GM20000 (cell line): ENCODE results near the gene ATAD3C.
"Not testable (repeated sequence)": the region's sequence is repeated elsewhere in the genome, so short reads cannot be mapped to it uniquely, and the experiment has no call there.

ENCODE experiments used
- DNase-seq: peaks from one replicate; pipeline ENCODE4 v3.0.0; 2012; ENCODE audit warnings: low spot score
- CTCF ChIP-seq: IDR thresholded peaks from 2 replicates; pipeline ENCODE4 v1.5.1; 2012; ENCODE audit warnings: mild to moderate bottlenecking, control low read depth; ENCODE audit errors: extremely low read depth, missing control alignments

The ATAD3C gene

DNA sequence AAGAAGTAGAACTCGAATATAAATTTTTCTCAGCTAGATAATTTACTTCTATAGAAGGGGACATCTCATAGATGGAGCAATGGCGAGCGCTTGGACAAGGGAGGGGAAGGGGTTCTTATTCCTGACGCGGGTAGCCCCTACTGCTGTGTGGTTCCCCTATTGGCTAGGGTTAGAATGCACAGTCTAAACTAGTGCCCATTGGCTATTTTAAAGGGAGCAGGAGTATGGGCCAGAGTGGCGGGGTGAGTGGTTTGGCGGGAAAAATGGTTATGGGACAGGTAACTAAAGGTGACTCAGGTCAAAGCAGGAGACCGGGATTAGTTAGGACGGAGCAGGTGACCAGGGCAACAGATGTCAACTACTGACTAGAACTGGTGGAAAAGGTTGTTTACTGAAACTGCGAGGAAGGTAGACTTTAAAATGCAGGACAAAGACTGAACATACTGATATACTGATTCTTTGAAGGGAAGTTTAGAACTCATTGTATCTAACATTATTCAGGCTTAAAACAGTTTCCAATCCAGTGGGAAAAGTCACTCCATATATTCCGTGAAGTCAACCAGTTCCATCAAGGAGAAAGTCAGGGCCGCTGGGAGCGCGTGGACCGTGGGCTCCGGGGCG is 61.5 kb downstream of the ATAD3C start:
- no peak for TF ChIP-seq CTCF
- DNase-seq, result peak; percentile 21

DNA sequence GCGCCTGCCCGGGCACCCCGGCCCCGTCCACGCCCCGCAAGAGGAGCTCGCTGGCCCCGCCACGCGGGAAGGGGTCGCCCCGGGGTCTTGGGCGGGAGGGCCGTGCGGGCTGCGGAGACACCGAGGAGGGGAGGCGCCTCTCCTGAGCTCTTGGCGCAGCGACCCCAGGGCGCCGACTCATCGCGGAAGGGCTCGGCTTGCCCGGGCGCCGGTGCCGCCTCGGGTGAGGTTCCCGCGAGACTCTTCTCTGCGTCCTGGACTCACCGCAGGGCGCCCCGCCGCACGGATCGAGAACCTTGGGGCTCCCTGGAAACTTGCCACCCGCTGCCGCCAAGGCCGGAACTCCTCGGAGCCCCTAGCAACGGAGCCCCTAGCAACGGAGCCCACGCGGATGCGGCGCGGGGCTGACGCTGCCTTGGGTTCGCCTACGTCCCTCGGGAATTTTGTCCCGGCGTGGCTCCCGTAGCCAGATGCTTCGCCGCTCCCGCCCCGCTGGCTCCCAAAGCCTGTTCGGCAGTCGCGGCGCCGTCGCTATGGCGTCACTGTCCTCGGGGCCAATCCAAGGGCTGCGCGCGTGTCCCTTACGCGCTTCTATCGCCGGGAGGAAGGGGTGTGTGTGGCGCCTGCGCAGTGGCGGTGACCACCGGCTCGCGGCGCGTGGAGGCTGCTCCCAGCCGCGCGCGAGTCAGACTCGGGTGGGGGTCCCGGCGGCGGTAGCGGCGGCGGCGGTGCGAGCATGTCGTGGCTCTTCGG is 62.2 kb downstream of the ATAD3C start, which contains the start of gene ATAD3A:
Gene ATAD3A (plus strand): TSS at position 630 of the 753 bp plus-strand sequence. CDS start 107 bp downstream, at position 737.
- TF ChIP-seq CTCF, result no peak
- DNase-seq, result peak; percentile 100

DNA sequence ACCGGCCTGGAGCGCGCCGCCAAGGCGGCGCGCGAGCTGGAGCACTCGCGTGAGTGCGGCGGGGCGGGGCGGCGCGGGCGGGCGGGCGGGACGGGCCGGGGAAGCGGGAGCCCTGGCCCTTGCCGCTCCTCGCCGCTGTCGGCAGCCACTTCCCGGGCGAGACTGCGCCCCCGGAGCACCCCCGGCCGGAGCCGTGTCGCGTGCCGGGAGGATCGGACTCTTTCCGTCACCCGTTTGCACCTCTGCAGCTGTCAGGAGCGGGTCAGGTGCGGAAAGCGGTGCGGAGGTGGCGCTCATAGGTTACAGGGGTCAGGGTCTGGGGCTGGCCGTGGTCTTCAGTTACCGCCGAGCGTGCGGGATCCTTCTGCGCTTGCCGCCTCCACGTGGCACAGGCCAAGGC is 62.9 kb downstream of the ATAD3C start:
- not testable (repeated sequence) for DNase-seq

DNA sequence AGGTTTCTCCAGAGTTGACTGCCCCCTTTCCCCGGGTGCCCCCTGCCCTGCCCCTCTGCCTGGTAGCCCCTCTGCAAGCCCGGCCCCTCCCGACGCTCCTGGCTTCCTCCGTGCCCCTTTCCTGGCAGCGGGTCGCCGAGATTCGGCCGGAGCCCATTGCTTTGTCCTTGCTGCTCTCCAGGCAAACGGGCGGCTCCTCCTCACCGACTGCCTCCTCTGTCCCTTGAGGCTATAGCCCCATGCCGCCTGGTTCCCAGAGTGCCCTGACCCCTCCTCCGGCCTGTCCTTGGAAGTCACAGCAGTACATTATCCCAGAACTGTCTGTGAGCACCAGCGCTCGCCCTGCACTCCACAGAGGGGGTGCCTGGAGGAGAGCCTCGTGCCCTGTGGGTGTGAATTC is 64.2 kb downstream of the ATAD3C start:
- not testable (repeated sequence) for DNase-seq

- not testable (repeated sequence) for DNase-seq
Measured at GRCh38 chr1:1514376-1514775, 64.9 kb downstream of the ATAD3C start.

GRCh38 chr1:1516923-1517322 is 67.4 kb downstream of the ATAD3C start:
- DNase-seq, result not testable (repeated sequence)

DNA sequence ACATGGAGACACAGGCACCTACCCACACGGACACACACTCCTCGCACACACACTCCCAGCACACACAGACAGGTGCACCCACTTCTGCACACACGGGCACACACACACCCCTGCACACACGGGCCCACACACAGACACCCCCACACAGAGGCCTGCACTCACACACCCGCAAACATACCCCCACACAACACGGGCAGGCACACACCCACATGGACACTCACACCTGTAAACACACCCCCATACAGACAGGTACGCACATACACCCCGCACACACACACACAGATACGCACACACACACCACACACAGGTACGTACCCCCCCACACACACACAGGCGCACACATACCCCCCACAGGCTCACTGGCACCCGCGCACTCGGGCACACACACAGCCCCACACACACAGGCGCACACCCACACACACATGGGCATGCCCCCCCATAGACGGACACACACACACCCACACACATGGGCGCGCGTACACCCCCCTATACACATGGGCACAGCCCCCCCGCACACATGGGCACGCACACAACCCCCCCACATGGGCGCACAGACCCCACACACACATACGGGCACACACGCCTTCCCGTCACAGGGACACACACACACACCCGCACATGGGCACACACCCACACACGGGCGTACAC is 68.6 kb downstream of the ATAD3C start:
- DNase-seq, result peak; percentile 21
- no peak for TF ChIP-seq CTCF

GRCh38 chr1:1518621-1519007 is 69.1 kb downstream of the ATAD3C start:
- peak; percentile 17 for DNase-seq
